Osteocyte (in vitro differentiated cells): ENCODE data around the gene FBXO10. TPM values are rescaled to one million over a fixed set of nuclear protein-coding genes. Genes with fewer than 3 reads are reported as not detected.

Source experiments
- DNase-seq: peaks from one replicate; pipeline ENCODE4 v3.0.0; 2021; ENCODE audit warnings: mixed read lengths; ENCODE audit not compliant: unreplicated experiment; ENCODE audit errors: extremely low spot score
- H3K27ac Mint-ChIP-seq: one replicate; pipeline ENCODE4 v1.8.0; 2021; ENCODE audit warnings: mild to moderate bottlenecking, mixed read lengths; ENCODE audit not compliant: unreplicated experiment
- H3K27me3 Mint-ChIP-seq: one replicate; pipeline ENCODE4 v1.8.0; 2021; ENCODE audit warnings: mixed read lengths; ENCODE audit not compliant: unreplicated experiment
- H3K36me3 Mint-ChIP-seq: one replicate; pipeline ENCODE4 v1.8.0; 2021; ENCODE audit warnings: mixed read lengths; ENCODE audit not compliant: unreplicated experiment
- H3K4me1 Mint-ChIP-seq: one replicate; pipeline ENCODE4 v1.8.0; 2021; ENCODE audit warnings: mixed read lengths; ENCODE audit not compliant: unreplicated experiment
- H3K4me3 Mint-ChIP-seq: one replicate; pipeline ENCODE4 v1.8.0; 2021; ENCODE audit warnings: mild to moderate bottlenecking, moderate library complexity, mixed read lengths; ENCODE audit not compliant: unreplicated experiment
- H3K9me3 Mint-ChIP-seq: one replicate; pipeline ENCODE4 v1.8.0; 2021; ENCODE audit warnings: mixed read lengths; ENCODE audit not compliant: unreplicated experiment
- CTCF ChIP-seq: fragments of 200-600 bp; sonication (generic); IDR thresholded peaks from 2 replicates; pipeline ENCODE4 v1.5.0; 2021; ENCODE audit warnings: antibody characterized with exemption, mild to moderate bottlenecking, moderate library complexity
- total RNA-seq: library from RNA; stranded (reverse); gene quantifications from 2 replicates; pipeline ENCODE4 v1.2.1, GENCODE V29; 2021

Gene FBXO10
- total RNA-seq, 1 donor from 2014 or later = 21.0 TPM

DNA sequence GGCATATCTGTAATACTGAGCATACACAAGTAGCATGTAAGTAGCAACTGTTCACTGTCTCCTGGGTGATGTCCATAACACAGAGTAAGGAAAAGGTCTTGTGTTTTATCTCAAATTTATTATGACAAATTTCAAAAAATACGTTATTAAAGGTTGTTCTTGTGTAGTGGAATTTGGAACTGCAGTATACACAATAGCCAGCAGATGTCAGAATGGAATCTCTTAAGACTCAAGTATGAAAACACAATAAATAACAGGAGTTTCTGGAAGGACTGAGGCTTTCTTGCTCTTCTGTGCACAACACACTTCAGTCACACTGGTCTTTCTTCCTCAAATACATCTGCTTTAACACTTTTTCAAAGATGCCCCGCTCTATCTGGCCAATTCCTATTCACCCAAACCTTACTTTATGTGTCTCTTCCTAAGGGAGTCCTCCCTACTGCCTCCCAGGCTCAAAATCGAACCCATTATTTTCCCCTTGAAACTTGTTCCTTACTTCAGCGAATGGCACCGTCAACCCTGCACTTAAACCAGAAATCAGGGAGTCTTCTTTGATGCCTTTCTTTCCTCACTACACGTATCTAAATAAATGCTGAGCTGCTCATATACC lies 6.5 kb upstream of the FBXO10 start:
- peak; percentile 72 for TF ChIP-seq CTCF
- Mint-ChIP-seq H3K4me3 (no peak overlapping the region), H3K27me3 (no peaks in the 10 kb centered on the region), H3K27ac (peak overlapping the region; percentile 43), H3K9me3 (no peaks in the 10 kb centered on the region), H3K36me3 (peaks cover 27% of the 10 kb centered on the region), H3K4me1 (peaks cover 2% of the 10 kb centered on the region)
- DNase-seq = no peak

DNA sequence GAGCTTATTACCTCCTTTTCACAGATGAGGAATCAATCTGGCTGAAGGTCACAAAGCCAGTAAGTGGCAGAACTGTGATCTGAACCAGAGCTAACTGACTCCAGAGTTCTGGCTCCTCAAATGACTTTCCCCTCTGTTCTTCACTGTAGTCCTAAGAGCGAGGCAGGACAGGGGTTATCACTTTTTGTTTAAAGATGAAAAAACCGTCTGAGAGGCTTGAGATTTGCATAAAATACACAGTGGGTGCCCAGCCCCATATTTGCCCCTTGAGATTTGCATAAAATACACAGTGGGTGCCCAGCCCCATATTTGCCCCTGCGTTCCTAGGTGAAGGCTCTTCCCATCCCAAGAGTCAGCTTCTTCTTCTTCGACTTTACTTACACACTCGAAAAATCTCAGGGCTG lies 667 bp downstream of the FBXO10 start:
- peak overlapping the region; percentile 84 for H3K4me3 Mint-ChIP-seq
- peaks cover 38% of the 10 kb centered on the region for H3K4me1 Mint-ChIP-seq
- H3K9me3 Mint-ChIP-seq = no peaks in the 10 kb centered on the region
- H3K27me3 Mint-ChIP-seq = no peaks in the 10 kb centered on the region
- DNase-seq = no peak
- peaks cover 2% of the 10 kb centered on the region for H3K36me3 Mint-ChIP-seq
- H3K27ac Mint-ChIP-seq = peak overlapping the region; percentile 91
- TF ChIP-seq CTCF = no peak

- Mint-ChIP-seq H3K36me3 (peaks cover 6% of the 10 kb centered on the region), H3K9me3 (no peaks in the 10 kb centered on the region), H3K4me3 (peak overlapping the region; percentile 84), H3K4me1 (peaks cover 38% of the 10 kb centered on the region), H3K27me3 (no peaks in the 10 kb centered on the region), H3K27ac (peak overlapping the region; percentile 91)
- no peak for DNase-seq
- no peak for TF ChIP-seq CTCF
These were observed 1.2 kb downstream of the FBXO10 start for GRCh38 chr9:37575001-37575400.

DNA sequence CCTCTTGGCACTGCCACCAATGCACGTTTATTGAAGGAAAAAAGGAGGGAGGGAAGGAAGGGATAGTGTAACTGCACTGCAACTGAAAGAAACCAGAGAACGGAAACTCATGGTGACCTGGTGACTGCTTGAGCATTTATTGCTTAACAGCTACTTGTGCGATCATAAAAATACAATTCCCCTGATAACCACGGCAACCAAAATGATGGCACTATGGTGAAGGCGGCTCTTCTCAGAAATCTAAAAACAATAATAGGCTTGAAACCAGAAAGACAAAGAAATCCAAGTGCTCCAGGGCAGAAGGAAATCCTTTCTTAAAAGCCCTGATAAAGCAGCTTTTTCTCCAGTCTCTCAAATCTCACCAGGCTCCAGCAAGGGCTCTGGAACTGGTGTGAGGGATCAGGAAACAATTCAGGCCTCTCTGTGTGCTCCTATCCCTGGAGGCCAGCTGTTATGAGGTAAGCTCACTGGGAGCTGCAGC lies 1.9 kb downstream of the FBXO10 start:
- Mint-ChIP-seq H3K27me3 (no peaks in the 10 kb centered on the region), H3K27ac (peak overlapping the region; percentile 91), H3K4me1 (peaks cover 38% of the 10 kb centered on the region), H3K36me3 (peaks cover 6% of the 10 kb centered on the region), H3K9me3 (no peaks in the 10 kb centered on the region), H3K4me3 (peak overlapping the region; percentile 84)
- TF ChIP-seq CTCF = no peak
- no peak for DNase-seq

- no peak overlapping the region for H3K27ac Mint-ChIP-seq
- peaks cover 29% of the 10 kb centered on the region for H3K4me1 Mint-ChIP-seq
- no peak overlapping the region for H3K4me3 Mint-ChIP-seq
- no peaks in the 10 kb centered on the region for H3K27me3 Mint-ChIP-seq
- peaks cover 11% of the 10 kb centered on the region for H3K36me3 Mint-ChIP-seq
- H3K9me3 Mint-ChIP-seq = no peaks in the 10 kb centered on the region
- TF ChIP-seq CTCF = no peak
- no peak for DNase-seq
These were observed 4.9 kb downstream of the FBXO10 start for GRCh38 chr9:37571282-37571681.
